Measurements from ENCODE around the gene UBTD1. TPM values are rescaled to one million over a fixed set of nuclear protein-coding genes. Genes with fewer than 3 reads are reported as not detected.

UBTD1 gene
- polyA plus RNA-seq, 3 donors: 17.2 to 20.0 (median 19.0) TPM

- Histone ChIP-seq H3K4me1 (ENCODE audit: control insufficient read depth in 1 of 2, insufficient read depth in 2 of 2, low read length in 2 of 2) (no peaks in the 10 kb centered on the region), H3K9me3 (replicated peaks in 1 of 2; ENCODE audit: control insufficient read depth in 1 of 2, insufficient read depth in 1 of 2, low read length in 2 of 2) (no peaks in the 10 kb centered on the region), H3K4me2 (replicated peaks; ENCODE audit: extremely low read depth, low read length, poor library complexity, severe bottlenecking) (no peak overlapping the region), H3K4me3 (replicated peaks in 1 of 3; ENCODE audit: low read depth in 2 of 3, low read length in 3 of 3) (no peak overlapping the region), H3K36me3 (replicated peaks in 1 of 2; ENCODE audit: control insufficient read depth in 1 of 2, insufficient read depth in 2 of 2, low read length in 2 of 2) (peaks cover 84 to 99% of the 10 kb centered on the region in 2 donors), H2AFZ (ENCODE audit: insufficient read depth, low read depth, low read length, poor library complexity, severe bottlenecking) (no peak overlapping the region), H3K79me2 (ENCODE audit: insufficient read depth, low read length) (no peaks in the 10 kb centered on the region), H3K27me3 (ENCODE audit: control insufficient read depth in 2 of 2, insufficient read depth in 2 of 2, low read length in 2 of 2) (no peaks in the 10 kb centered on the region), H3K27ac (ENCODE audit: low read depth in 1 of 2, low read length in 2 of 2) (peak overlapping the region in 1 of 2 donors; percentile 43), H4K20me1 (ENCODE audit: insufficient read depth, low read length) (no peaks in the 10 kb centered on the region), H3K9ac (ENCODE audit: insufficient read depth, low read length, poor library complexity, severe bottlenecking) (no peak overlapping the region)
- Mint-ChIP-seq H3K4me3 (no peak overlapping the region), H3K27ac (peak overlapping the region in 4 of 7 donors; percentile 4 to 52 (median 42)), H3K36me3 (peaks cover 78 to 98% of the 10 kb centered on the region in 2 donors), H3K4me1 (no peaks in the 10 kb centered on the region), H3K27me3 (ENCODE audit: low read depth in 3 of 3) (peaks cover 0 to under 1% (median 0%) of the 10 kb centered on the region in 3 donors), H3K9me3 (no peaks in the 10 kb centered on the region)
- no peak for DNase-seq
- no peak for TF ChIP-seq CTCF (IDR thresholded peaks at IDR 0.05)
- intact Hi-C loops (cut with micrococcal nuclease): no loop called here
- whole genome bisulfite sequencing (ENCODE audit: insufficient coverage): 100% methylated on average over 1 of the region's 1 CpG
Measured at GRCh38 chr10:97464226-97464625, 34.5 kb upstream of the UBTD1 start.

GRCh38 chr10:97465982-97466381 is 32.7 kb upstream of the UBTD1 start:
- Histone ChIP-seq H3K4me2 (replicated peaks; ENCODE audit: extremely low read depth, low read length, poor library complexity, severe bottlenecking) (no peak overlapping the region), H3K4me3 (replicated peaks in 1 of 3; ENCODE audit: low read depth in 2 of 3, low read length in 3 of 3) (no peak overlapping the region), H4K20me1 (ENCODE audit: insufficient read depth, low read length) (no peaks in the 10 kb centered on the region), H3K9ac (ENCODE audit: insufficient read depth, low read length, poor library complexity, severe bottlenecking) (no peak overlapping the region), H2AFZ (ENCODE audit: insufficient read depth, low read depth, low read length, poor library complexity, severe bottlenecking) (no peak overlapping the region), H3K27me3 (ENCODE audit: control insufficient read depth in 2 of 2, insufficient read depth in 2 of 2, low read length in 2 of 2) (no peaks in the 10 kb centered on the region), H3K36me3 (replicated peaks in 1 of 2; ENCODE audit: control insufficient read depth in 1 of 2, insufficient read depth in 2 of 2, low read length in 2 of 2) (peaks cover 84 to 99% of the 10 kb centered on the region in 2 donors), H3K4me1 (ENCODE audit: control insufficient read depth in 1 of 2, insufficient read depth in 2 of 2, low read length in 2 of 2) (no peaks in the 10 kb centered on the region), H3K9me3 (replicated peaks in 1 of 2; ENCODE audit: control insufficient read depth in 1 of 2, insufficient read depth in 1 of 2, low read length in 2 of 2) (no peaks in the 10 kb centered on the region), H3K79me2 (ENCODE audit: insufficient read depth, low read length) (no peaks in the 10 kb centered on the region), H3K27ac (ENCODE audit: low read depth in 1 of 2, low read length in 2 of 2) (peak overlapping the region in 1 of 2 donors; percentile 51)
- Mint-ChIP-seq H3K27ac (no peak overlapping the region), H3K27me3 (ENCODE audit: low read depth in 3 of 3) (no peaks in the 10 kb centered on the region), H3K9me3 (no peaks in the 10 kb centered on the region), H3K4me3 (no peak overlapping the region), H3K36me3 (peaks cover 79 to 98% of the 10 kb centered on the region in 2 donors), H3K4me1 (no peaks in the 10 kb centered on the region)
- intact Hi-C loops (cut with micrococcal nuclease): loop anchor here in 1 of 2 donors (5.0 kb wide), 1 partner anchor 86 kb away; no protein-coding TSS in a partner anchor
- DNase-seq: no peak
- TF ChIP-seq CTCF (IDR thresholded peaks at IDR 0.05): no peak
- 100% methylated on average over 5 of the region's 7 CpGs for WGBS (ENCODE audit: insufficient coverage)
